GM21390 (cell line): ENCODE data around the gene TRPV5.

ENCODE experiments used
- ATAC-seq: cut with Tn5 transposase; IDR thresholded peaks from one replicate; pipeline ENCODE4 v1.9.1; 2021; ENCODE audit not compliant: unreplicated experiment

The TRPV5 gene

GRCh38 chr7:142872106-142872675 lies 61.4 kb downstream of the TRPV5 start:
- ATAC-seq = no peak

- no peak for ATAC-seq
Measured at GRCh38 chr7:142871260-142872105, 62.1 kb downstream of the TRPV5 start.

DNA sequence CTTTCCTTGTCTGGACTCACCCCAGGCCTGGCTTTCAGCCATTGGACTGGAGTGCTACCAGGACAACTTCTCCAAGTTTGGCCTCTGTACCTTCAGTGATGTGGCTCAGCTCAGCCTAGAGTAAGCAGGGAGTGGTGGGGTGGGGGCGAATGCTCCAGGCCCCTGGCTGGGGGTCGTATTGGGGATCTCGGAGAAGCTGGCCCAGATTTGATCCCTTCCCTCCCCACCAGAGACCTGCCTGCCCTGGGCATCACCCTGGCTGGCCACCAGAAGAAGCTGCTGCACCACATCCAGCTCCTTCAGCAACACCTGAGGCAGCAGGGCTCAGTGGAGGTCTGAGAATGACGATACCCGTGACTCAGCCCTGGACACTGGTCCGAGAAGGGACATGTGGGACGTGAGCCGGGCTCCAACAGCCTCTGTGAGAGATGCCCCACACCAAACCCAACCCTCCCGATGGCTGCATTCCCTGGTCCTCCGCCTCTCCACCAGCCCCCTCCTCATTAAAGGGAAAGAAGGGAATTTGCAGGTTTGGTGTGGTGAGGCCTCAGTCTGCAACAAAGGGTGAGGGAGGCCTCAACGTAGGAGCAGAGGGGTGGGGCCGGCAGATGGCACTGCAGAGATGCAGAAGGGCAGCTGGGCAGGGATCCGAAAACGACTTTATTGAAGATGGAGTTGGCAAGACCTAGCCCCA lies 62.8 kb downstream of the TRPV5 start:
- ATAC-seq = no peak

GRCh38 chr7:142870147-142870559 lies 63.4 kb downstream of the TRPV5 start:
- ATAC-seq = no peak

DNA sequence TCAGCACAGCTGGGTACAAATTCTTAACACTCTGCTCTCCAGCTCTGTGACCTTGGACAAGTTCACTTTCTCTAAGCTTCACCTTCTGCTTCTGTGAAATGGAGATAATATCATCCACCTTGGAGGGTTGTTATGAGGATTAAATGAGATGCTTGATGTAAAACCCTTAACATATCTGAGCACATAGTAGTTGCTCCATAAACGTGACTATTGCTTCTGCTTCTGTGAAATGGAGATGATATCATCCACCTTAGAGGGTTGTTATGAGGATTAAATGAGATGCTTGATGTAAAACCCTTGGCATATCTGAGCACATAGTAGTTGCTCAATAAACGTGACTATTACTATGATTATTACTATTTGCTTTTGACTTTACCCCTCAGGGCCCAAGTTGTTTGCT lies 64.1 kb downstream of the TRPV5 start:
- ATAC-seq = no peak

DNA sequence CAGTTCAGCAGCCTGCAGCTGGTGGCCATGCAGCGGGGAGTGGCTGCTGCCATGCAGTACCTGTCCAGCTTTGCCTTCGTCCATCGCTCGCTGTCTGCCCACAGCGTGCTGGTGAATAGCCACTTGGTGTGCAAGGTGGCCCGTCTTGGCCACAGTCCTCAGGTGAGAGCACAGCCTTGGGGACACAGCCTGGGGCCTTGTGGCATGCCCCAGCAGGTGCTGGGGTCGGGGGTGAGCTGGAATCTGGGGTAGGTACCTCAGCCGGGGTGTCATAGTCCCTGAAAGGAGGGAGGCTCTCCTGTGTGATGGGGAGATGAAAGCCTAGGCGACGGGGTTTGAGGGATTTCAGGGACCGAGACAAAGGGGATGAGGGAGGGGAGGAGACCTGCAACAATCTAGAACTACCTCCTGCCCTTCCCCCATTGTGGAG lies 64.5 kb downstream of the TRPV5 start:
- no peak for ATAC-seq

DNA sequence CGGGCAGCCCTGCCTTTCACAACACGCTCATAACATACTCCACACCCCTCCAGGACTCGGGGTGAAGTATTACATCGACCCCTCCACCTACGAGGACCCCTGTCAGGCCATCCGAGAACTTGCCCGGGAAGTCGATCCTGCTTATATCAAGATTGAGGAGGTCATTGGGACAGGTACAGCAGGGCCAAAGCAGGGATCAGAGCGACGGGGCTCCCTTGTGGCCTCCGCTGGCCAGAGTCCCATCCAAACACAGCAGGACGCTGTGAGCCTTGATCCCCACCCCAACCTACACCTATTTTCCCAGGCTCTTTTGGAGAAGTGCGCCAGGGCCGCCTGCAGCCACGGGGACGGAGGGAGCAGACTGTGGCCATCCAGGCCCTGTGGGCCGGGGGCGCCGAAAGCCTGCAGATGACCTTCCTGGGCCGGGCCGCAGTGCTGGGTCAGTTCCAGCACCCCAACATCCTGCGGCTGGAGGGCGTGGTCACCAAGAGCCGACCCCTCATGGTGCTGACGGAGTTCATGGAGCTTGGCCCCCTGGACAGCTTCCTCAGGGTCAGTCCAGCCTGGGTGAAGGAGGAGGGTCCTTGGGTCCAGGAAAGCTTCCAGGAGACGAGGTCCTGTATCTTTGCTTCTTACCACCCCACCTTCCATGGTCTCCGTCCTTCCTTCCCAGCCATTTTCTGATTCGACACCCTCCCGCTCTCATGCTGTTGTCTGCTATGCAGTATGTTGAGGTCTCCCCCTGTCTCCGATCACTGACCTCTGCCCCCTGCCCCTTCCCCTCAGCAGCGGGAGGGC lies 65.2 kb downstream of the TRPV5 start:
- ATAC-seq = no peak

DNA sequence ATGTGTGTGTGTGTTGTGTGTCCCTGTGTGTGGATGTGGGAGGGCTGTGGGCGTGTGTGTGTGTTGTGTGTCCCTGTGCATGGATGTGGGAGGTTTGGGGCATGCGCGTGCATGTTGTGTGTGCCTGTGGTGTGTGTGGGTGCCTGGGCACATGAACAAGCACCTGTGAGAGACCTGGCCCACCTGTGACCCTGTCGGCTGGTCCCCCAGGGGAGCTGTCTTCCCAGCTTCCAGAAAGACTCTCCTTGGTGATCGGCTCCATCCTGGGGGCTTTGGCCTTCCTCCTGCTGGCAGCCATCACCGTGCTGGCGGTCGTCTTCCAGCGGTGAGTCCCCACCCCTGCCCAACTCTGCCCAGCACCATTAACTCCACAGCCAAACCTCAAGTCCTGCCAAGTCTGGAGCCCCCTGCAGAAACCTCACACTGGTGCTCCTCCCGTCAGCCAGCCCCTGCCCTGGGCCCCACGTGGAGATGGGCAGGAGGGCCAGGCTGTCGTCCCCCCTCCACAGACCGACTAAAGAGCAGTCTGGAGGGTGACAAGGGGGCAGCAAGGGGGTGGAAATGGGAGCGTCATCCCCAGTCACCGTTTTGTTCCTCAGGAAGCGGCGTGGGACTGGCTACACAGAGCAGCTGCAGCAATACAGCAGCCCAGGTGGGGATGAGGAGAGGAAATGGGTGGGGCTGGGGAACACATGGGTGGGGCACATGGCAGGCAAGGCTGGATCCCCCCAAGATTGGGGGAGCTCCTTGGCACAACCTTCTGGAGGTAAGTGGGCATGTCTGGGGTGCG lies 66.0 kb downstream of the TRPV5 start:
- ATAC-seq = no peak

DNA sequence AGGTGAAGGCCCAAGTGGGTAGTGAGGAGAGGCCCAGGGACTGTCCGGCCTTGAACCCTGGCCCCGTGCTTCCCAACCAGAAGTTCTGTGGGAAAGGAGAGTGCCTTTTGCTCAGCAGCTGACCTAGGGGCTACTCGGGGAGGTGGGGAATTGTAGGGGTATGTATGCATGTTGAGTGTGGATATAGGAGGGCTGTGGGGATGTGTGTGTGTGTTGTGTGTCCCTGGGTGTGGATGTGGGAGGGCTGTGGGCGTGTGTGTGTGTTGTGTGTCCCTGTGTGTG lies 66.5 kb downstream of the TRPV5 start:
- ATAC-seq = no peak

- no peak for ATAC-seq
Measured at GRCh38 chr7:142866361-142867096, 67.0 kb downstream of the TRPV5 start.

DNA sequence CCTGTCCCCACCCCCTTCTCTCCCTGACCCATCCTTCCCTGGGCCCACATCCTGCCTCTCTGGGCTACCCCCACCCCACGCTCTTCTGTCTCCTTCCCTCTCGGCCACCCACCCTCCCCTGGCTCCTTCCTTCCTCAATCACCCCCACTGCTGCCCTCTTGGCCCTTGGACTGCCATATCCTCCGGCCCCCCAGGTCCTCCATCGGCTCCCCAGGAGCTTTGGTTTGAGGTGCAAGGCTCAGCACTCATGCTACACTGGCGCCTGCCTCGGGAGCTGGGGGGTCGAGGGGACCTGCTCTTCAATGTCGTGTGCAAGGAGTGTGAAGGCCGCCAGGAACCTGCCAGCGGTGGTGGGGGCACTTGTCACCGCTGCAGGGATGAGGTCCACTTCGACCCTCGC lies 67.8 kb downstream of the TRPV5 start:
- ATAC-seq = no peak

GRCh38 chr7:142864980-142865747 lies 68.4 kb downstream of the TRPV5 start:
- no peak for ATAC-seq

GRCh38 chr7:142863891-142864685 lies 69.5 kb downstream of the TRPV5 start:
- no peak for ATAC-seq

DNA sequence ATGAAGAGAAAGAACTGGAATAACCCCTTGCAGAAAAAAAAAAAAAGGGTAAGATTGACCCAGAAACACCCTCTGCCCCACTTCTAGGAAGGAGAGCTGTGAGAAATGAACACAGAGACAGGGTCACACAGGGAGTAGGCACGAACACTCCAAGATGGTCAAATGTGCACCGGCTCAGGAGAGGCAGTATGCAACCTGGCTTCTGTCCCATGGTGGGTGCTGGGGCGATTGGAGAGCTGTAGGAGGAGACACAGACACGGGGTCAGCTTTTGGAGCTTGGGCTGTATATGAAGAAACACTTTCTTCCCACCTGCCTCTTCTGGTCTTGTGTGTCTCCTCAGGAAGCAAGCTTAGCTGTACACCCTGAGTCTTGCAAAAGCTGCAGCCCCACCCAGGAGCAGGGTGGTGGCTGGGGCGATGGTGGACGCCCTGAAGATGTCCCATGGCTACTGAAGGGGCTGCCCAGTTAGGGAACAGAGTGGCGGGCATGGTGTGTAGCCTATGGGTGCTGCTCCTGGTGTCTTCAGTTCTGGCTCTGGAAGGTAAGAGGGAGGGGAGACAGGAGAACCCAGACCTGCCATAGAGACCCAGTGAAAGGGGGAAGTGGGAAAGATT lies 70.7 kb downstream of the TRPV5 start:
- ATAC-seq = no peak

GRCh38 chr7:142862351-142862750 lies 71.2 kb downstream of the TRPV5 start:
- ATAC-seq = no peak

GRCh38 chr7:142860968-142861367 lies 72.6 kb downstream of the TRPV5 start:
- no peak for ATAC-seq

DNA sequence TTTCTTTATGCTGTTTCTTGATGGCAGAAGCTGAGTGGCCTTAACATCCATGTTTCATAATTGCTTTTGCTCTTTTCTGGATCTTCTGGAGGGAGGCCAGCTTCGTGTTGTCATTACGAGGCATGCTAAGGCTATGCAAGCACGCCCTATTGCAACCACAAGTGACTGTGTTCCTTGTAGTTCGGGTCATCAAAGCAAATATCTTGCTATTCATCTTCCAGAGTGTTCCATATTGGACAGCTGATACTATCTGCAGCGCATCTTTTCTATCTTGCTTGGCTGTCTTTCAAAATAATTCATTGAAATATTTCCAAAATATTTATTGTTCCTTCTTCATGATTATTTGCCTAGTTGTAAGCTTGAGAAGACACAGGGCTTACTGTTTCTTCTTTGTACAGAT lies 73.7 kb downstream of the TRPV5 start:
- ATAC-seq = no peak

GRCh38 chr7:142859411-142859810 lies 74.1 kb downstream of the TRPV5 start:
- ATAC-seq = no peak
